Endothelial cell of umbilical vein (primary cell): ENCODE results near the gene PRKAG2. TPM values are rescaled to one million over a fixed set of nuclear protein-coding genes. Genes with fewer than 3 reads are reported as not detected.

Source experiments
- BruUV-seq: library from RNA; stranded (reverse); fragments of 400-500 nt; replicated peaks from 2 replicates; lab custom pipeline; 2021; lab: Mats Ljungman, UMichigan
- CTCF ChIA-PET: fragments of 300-600, 350-600 bp; sonication (Branson Sonifier 250); formaldehyde crosslinking; loops from one replicate; lab custom pipeline; 2021; ENCODE audit warnings: antibody characterized with exemption, inconsistent platforms; lab: Charles Lee
- POLR2A ChIA-PET: fragments of 300-600, 350-600 bp; sonication (Branson Sonifier 250); formaldehyde crosslinking; loops from one replicate; lab custom pipeline; 2021; ENCODE audit warnings: antibody characterized with exemption, inconsistent platforms; lab: Charles Lee
- DNase-seq: peaks from one replicate; pipeline ENCODE4 v3.0.0-alpha.2; 2011; ENCODE audit warnings: low read depth, low spot score
- FAIRE-seq: peaks from 2 replicates; lab custom pipeline; 2011; peaks lifted over from hg19 to GRCh38; lab: Jason Lieb, UNC
- H2AFZ ChIP-seq: 2 replicates; pipeline ENCODE4 v1.6.0; 2012; ENCODE audit warnings: low read depth, low read length, control low read depth, inconsistent platforms
- H3K27ac ChIP-seq: 2 replicates; pipeline ENCODE4 v1.5.1; 2011; ENCODE audit warnings: low read depth, mild to moderate bottlenecking, control low read depth, low read length, moderate library complexity; ENCODE audit not compliant: insufficient read depth
- H3K27me3 ChIP-seq, 2 experiments: 2 replicates each; pipeline versions ENCODE4 v1.6.0 to v1.6.1; 2011; ENCODE audit warnings: low read length in 2 of 2, mixed read lengths in 1 of 2; ENCODE audit not compliant: control insufficient read depth in 2 of 2, insufficient read depth in 2 of 2
- H3K36me3 ChIP-seq, 2 experiments: 2 replicates in 1 of 2; 3 replicates in 1 of 2; pipeline ENCODE4 v1.5.1; 2011; ENCODE audit warnings: low read length in 2 of 2, mild to moderate bottlenecking in 1 of 2, moderate library complexity in 1 of 2; ENCODE audit not compliant: control insufficient read depth in 2 of 2, insufficient read depth in 2 of 2; ENCODE audit errors: extremely low read depth in 1 of 2
- H3K4me1 ChIP-seq: 3 replicates; pipeline ENCODE4 v1.5.1; 2011; ENCODE audit warnings: mild to moderate bottlenecking, low read length; ENCODE audit not compliant: control insufficient read depth, insufficient read depth; ENCODE audit errors: extremely low read depth
- H3K4me2 ChIP-seq: 2 replicates; pipeline ENCODE4 v1.6.1; 2011; ENCODE audit warnings: low read length, control low read depth, mixed read lengths; ENCODE audit not compliant: insufficient read depth
- H3K4me3 ChIP-seq, 3 experiments: fragments of 200-600 bp in 1 of 3; sonication (generic), shearing (Covaris generic) in 1 of 3; replicated peaks in 1 of 3; 2 replicates each; pipeline ENCODE4 v1.5.1; 2011 to 2016; ENCODE audit warnings: control low read depth in 3 of 3, low read length in 3 of 3, mild to moderate bottlenecking in 2 of 3, inconsistent platforms in 1 of 3, low read depth in 1 of 3, moderate library complexity in 1 of 3; ENCODE audit not compliant: insufficient read depth in 1 of 3
- H3K79me2 ChIP-seq: 2 replicates; pipeline ENCODE4 v1.6.0; 2012; ENCODE audit warnings: low read length, inconsistent platforms; ENCODE audit not compliant: control insufficient read depth, insufficient read depth
- H3K9ac ChIP-seq: replicated peaks from 2 replicates; pipeline ENCODE3; 2011; ENCODE audit warnings: low read length, control low read depth; ENCODE audit not compliant: insufficient read depth; ENCODE audit errors: extremely low read depth
- H3K9me1 ChIP-seq: replicated peaks from 3 replicates; pipeline ENCODE4 v1.6.0; 2011; ENCODE audit warnings: mild to moderate bottlenecking, low read length; ENCODE audit not compliant: control insufficient read depth, insufficient read depth; ENCODE audit errors: extremely low read depth
- H3K9me3 ChIP-seq: replicated peaks from 2 replicates; pipeline ENCODE4 v1.5.1; 2012; ENCODE audit warnings: low read length, inconsistent platforms; ENCODE audit not compliant: control insufficient read depth, insufficient read depth
- H4K20me1 ChIP-seq: replicated peaks from 2 replicates; pipeline ENCODE3; 2011; ENCODE audit warnings: mild to moderate bottlenecking, low read length; ENCODE audit not compliant: control insufficient read depth, insufficient read depth; ENCODE audit errors: extremely low read depth
- CTCF ChIP-seq, 2 donors: IDR thresholded peaks; 1 replicate in 1 of 2; 2 replicates in 1 of 2; pipeline ENCODE4 v1.5.1; 2011; ENCODE audit warnings: low read length in 2 of 2, mild to moderate bottlenecking in 2 of 2, moderate library complexity in 2 of 2, control low read depth in 1 of 2, inconsistent platforms in 1 of 2, low read depth in 1 of 2; ENCODE audit not compliant: insufficient read depth in 1 of 2; ENCODE audit errors: extremely low read depth in 1 of 2
- EZH2 ChIP-seq: IDR thresholded peaks from 2 replicates; pipeline ENCODE4 v1.6.1; 2012; ENCODE audit warnings: borderline replicate concordance, low read depth, mild to moderate bottlenecking, moderate library complexity, low read length, inconsistent platforms; ENCODE audit not compliant: severe bottlenecking
- FOS ChIP-seq: IDR thresholded peaks from 2 replicates; pipeline ENCODE4 v1.6.1; 2011; ENCODE audit warnings: mild to moderate bottlenecking, low read length, moderate library complexity, borderline replicate concordance; ENCODE audit not compliant: insufficient read depth
- GATA2 ChIP-seq: IDR thresholded peaks from 2 replicates; pipeline ENCODE4 v1.7.0; 2011; ENCODE audit warnings: low read depth, mild to moderate bottlenecking, moderate library complexity, mixed read lengths, low read length; ENCODE audit not compliant: insufficient read length, insufficient read depth
- JUN ChIP-seq: IDR thresholded peaks from 2 replicates; pipeline ENCODE4 v1.6.1; 2011; ENCODE audit warnings: borderline replicate concordance, low read depth; ENCODE audit not compliant: insufficient read length, insufficient read depth
- MAX ChIP-seq: IDR thresholded peaks from 2 replicates; pipeline ENCODE4 v1.6.1; 2011; ENCODE audit not compliant: insufficient read depth, insufficient read length
- MYC ChIP-seq: IDR thresholded peaks from one replicate; pipeline ENCODE4 v1.6.1; 2011; ENCODE audit warnings: mild to moderate bottlenecking, low read depth, low read length
- POLR2A ChIP-seq: IDR thresholded peaks from 2 replicates; pipeline ENCODE4 v1.6.1; 2012; ENCODE audit warnings: low read depth, mild to moderate bottlenecking, control low read depth, low read length
- POLR2AphosphoS5 ChIP-seq: IDR thresholded peaks from 2 replicates; pipeline ENCODE4 v1.6.1; 2012; ENCODE audit warnings: low read depth, mild to moderate bottlenecking, control low read depth, low read length, moderate library complexity; ENCODE audit not compliant: insufficient read depth
- dilution Hi-C: fragments of 300-500 bp; cut with MboI; formaldehyde crosslinking; loops from one replicate; pipeline ENCODE4 v1.15.0; 2019; ENCODE audit warnings: low sequenced_read_pairs; ENCODE audit not compliant: extremely low pct_ligation_motif_present
- intact Hi-C: fragments of 100-400 bp; cut with micrococcal nuclease; formaldehyde crosslinking; loops from one replicate; pipeline ENCODE4 v1.10.0; 2022
- polyA plus RNA-seq, 4 experiments: library from polyadenylated mRNA; depleted of rRNA in 3 of 4; stranded (reverse) in 3 of 4; unstranded in 1 of 4; fragments of >200 nt; gene quantifications; 2 replicates each; pipeline versions ENCODE4 v1.2.1 to v1.2.3, GENCODE V29; 2011 to 2012; ENCODE audit warnings: missing spikeins in 1 of 4
- total RNA-seq: library from RNA; stranded (reverse); gene quantifications from 2 replicates; pipeline ENCODE4 v1.2.3, GENCODE V29; 2021

PRKAG2 gene
- total and polyA plus RNA-seq, 2 donors (not counting 3 experiments of a cell fraction or from before 2014, with no cell fraction given) = 19.3 to 51.5 TPM

- H3K79me2 ChIP-seq = no peaks in the 10 kb centered on the region
- H3K4me2 ChIP-seq = no peak overlapping the region
- no peaks in the 10 kb centered on the region for H3K36me3 ChIP-seq
- H3K27ac ChIP-seq = no peak overlapping the region
- no peak overlapping the region for H3K9ac ChIP-seq
- H3K27me3 ChIP-seq = peaks cover 0 to 1% of the 10 kb centered on the region in 2 experiments
- ChIA-PET POLR2A (no interaction called here), CTCF (no interaction called here)
- no peaks in the 10 kb centered on the region for H4K20me1 ChIP-seq
- no peak overlapping the region for H3K4me3 ChIP-seq
- H3K9me3 ChIP-seq = no peaks in the 10 kb centered on the region
- no TSS peak for BruUV-seq
- no peaks in the 10 kb centered on the region for H3K9me1 ChIP-seq
- H2AFZ ChIP-seq = no peak overlapping the region
- TF ChIP-seq CTCF (IDR thresholded peaks at IDR 0.05; ENCODE audit: extremely low read depth in 1 of 2, insufficient read depth in 1 of 2, low read depth in 1 of 2, low read length in 2 of 2) = no peak
- no peak for TF ChIP-seq EZH2
- no peak for TF ChIP-seq MAX
- no peak for TF ChIP-seq MYC
- TF ChIP-seq FOS = no peak
- TF ChIP-seq JUN = no peak
- no peak for TF ChIP-seq POLR2A
- TF ChIP-seq GATA2 = no peak
- no peak for TF ChIP-seq POLR2AphosphoS5
- dilution Hi-C loops (no loop called here), intact Hi-C loops (no loop called here)
- DNase-seq = no peak
- no peak for FAIRE-seq
- no peaks in the 10 kb centered on the region for H3K4me1 ChIP-seq
These were observed 46.6 kb downstream of the PRKAG2 start for GRCh38 chr7:151830121-151830830.
